K562 (cell line): ENCODE results near the gene LIPH. TPM values are rescaled to one million over a fixed set of nuclear protein-coding genes. Genes with fewer than 3 reads are reported as not detected.
A peak's percentile ranks its signal among the peaks of the same experiment; 100 is the strongest.
"Not testable (repeated sequence)": the region's sequence is repeated elsewhere in the genome, so short reads cannot be mapped to it uniquely, and the experiment has no call there.

Source experiments
- ATAC-seq: fragments of 200-7000 bp; cut with Tn5 transposase; 3 replicates; pipeline ENCODE4 v1.9.1; 2020; ENCODE audit warnings: moderate library complexity
- BruUV-seq: library from RNA; stranded (reverse); fragments of 400-500 nt; replicated peaks from 2 replicates; lab custom pipeline; 2021; lab: Mats Ljungman, UMichigan
- CTCF ChIA-PET: fragments of 300-600 bp; formaldehyde crosslinking; extraction: SDS; loops from one replicate; lab custom pipeline; 2021; ENCODE audit warnings: low intra/inter-chr PET ratio; lab: Yijun Ruan, JAX
- POLR2A ChIA-PET: fragments of 300-600, 350-650 bp; sonication (Branson Sonifier 250); formaldehyde crosslinking; extraction: SDS; loops from one replicate; lab custom pipeline; 2021; ENCODE audit warnings: antibody characterized with exemption, inconsistent platforms; lab: Yijun Ruan, JAX
- DNase-seq, 4 experiments: peaks; one replicate each; pipeline versions ENCODE4 v3.0.0 to v3.0.0-alpha.2; 2011 to 2018; ENCODE audit warnings: low spot score in 3 of 4, mixed read lengths in 3 of 4; ENCODE audit errors: extremely low read depth in 1 of 4
- FAIRE-seq: peaks from 2 replicates; lab custom pipeline; 2011; peaks lifted over from hg19 to GRCh38; lab: Jason Lieb, UNC
- H2AFZ ChIP-seq: 2 replicates; pipeline ENCODE4 v1.6.0; 2011; ENCODE audit warnings: low read depth, low read length, control low read depth, inconsistent platforms
- H3K27ac ChIP-seq: fragments of 200-600 bp; 3 replicates; pipeline ENCODE4 v1.8.0; 2011; ENCODE audit warnings: low read depth, mild to moderate bottlenecking, control low read depth, inconsistent platforms, low read length, moderate library complexity, mixed read lengths; ENCODE audit errors: extremely low read depth
- H3K27me3 ChIP-seq, 2 experiments: fragments of 300-600 bp in 1 of 2; 2 replicates in 1 of 2; 3 replicates in 1 of 2; pipeline versions ENCODE4 v1.6.0 to v1.8.0; 2011; ENCODE audit warnings: inconsistent platforms in 2 of 2, low read length in 2 of 2, mild to moderate bottlenecking in 1 of 2, mixed read lengths in 1 of 2, moderate library complexity in 1 of 2; ENCODE audit not compliant: control insufficient read depth in 2 of 2, insufficient read depth in 2 of 2
- H3K36me3 ChIP-seq: fragments of 300-600 bp; 3 replicates; pipeline ENCODE4 v1.8.0; 2011; ENCODE audit warnings: mild to moderate bottlenecking, low read length, inconsistent platforms; ENCODE audit not compliant: control insufficient read depth, insufficient read depth
- H3K4me1 ChIP-seq, 2 experiments: fragments of 200-600 bp in 1 of 2; replicated peaks in 1 of 2; 2 replicates in 1 of 2; 3 replicates in 1 of 2; pipeline versions ENCODE4 v1.5.1 to v1.8.0; 2011; ENCODE audit warnings: inconsistent platforms in 2 of 2, low read length in 2 of 2, mild to moderate bottlenecking in 1 of 2, mixed read lengths in 1 of 2, moderate library complexity in 1 of 2; ENCODE audit not compliant: control insufficient read depth in 2 of 2, insufficient read depth in 2 of 2
- H3K4me2 ChIP-seq: 2 replicates; pipeline ENCODE4 v1.6.1; 2011; ENCODE audit warnings: low read length, control low read depth, inconsistent platforms, mixed read lengths; ENCODE audit not compliant: insufficient read depth
- H3K4me3 ChIP-seq: fragments of 200-600 bp; sonication (generic), shearing (Covaris generic); 2 replicates; pipeline ENCODE4 v1.5.1; 2016; ENCODE audit warnings: control low read depth, inconsistent platforms
- H3K79me2 ChIP-seq: fragments of 200-600 bp; 3 replicates; pipeline ENCODE4 v1.8.0; 2011; ENCODE audit warnings: low read length, inconsistent platforms; ENCODE audit not compliant: control insufficient read depth, insufficient read depth
- H3K9ac ChIP-seq, 2 experiments: 2 replicates each; pipeline versions ENCODE4 v1.6.0 to v1.6.1; 2011; ENCODE audit warnings: low read depth in 2 of 2, low read length in 2 of 2, control low read depth in 1 of 2, inconsistent platforms in 1 of 2, mild to moderate bottlenecking in 1 of 2, mixed read lengths in 1 of 2; ENCODE audit not compliant: insufficient read depth in 1 of 2
- H3K9me1 ChIP-seq: one replicate; pipeline ENCODE4 v1.6.0; 2011; ENCODE audit warnings: inconsistent platforms, mild to moderate bottlenecking, low read length, moderate library complexity; ENCODE audit not compliant: control insufficient read depth, insufficient read depth
- H3K9me3 ChIP-seq: replicated peaks from 2 replicates; pipeline ENCODE4 v1.5.1; 2011; ENCODE audit warnings: low read depth, low read length, inconsistent platforms; ENCODE audit not compliant: control insufficient read depth, insufficient read depth
- H4K20me1 ChIP-seq: replicated peaks from 2 replicates; pipeline ENCODE4 v1.6.1; 2011; ENCODE audit warnings: low read length, inconsistent platforms, mixed read lengths; ENCODE audit not compliant: control insufficient read depth, insufficient read depth
- BRD4 ChIP-seq: fragments of 200-600 bp; sonication (generic); IDR thresholded peaks from 2 replicates; pipeline ENCODE4 v1.6.1; 2017; ENCODE audit warnings: inconsistent platforms
- GABPA ChIP-seq: fragments of 200-800 bp; sonication (Bioruptor generic); conservative IDR thresholded peaks from 2 replicates; pipeline ENCODE4 v1.6.1; 2016; ENCODE audit warnings: low read depth, missing genetic modification characterization, missing compliant biosample characterization
- ILF3 ChIP-seq: fragments of 450-650 bp; IDR thresholded peaks from 2 replicates; pipeline ENCODE4 v1.6.1; 2018; ENCODE audit warnings: antibody characterized with exemption, mild to moderate bottlenecking, moderate library complexity, borderline replicate concordance
- SRF ChIP-seq, 2 experiments: fragments of 250-450, 450-650 bp in 1 of 2; sonication (Bioruptor Pico) in 1 of 2; sonication (generic) in 1 of 2; formaldehyde crosslinking; IDR thresholded peaks; 2 replicates each; pipeline versions ENCODE4 v1.5.0 to v1.5.1; 2020 to 2022; ENCODE audit warnings: mild to moderate bottlenecking in 1 of 2, missing genetic modification reagents in 1 of 2
- YY1 ChIP-seq, 3 experiments: IDR thresholded peaks; 2 replicates each; pipeline ENCODE4 v1.6.1; 2011; ENCODE audit warnings: low read length in 2 of 3, mild to moderate bottlenecking in 2 of 3, moderate library complexity in 2 of 3, borderline replicate concordance in 1 of 3, control low read depth in 1 of 3, low read depth in 1 of 3; ENCODE audit not compliant: insufficient read depth in 3 of 3, insufficient replicate concordance in 2 of 3, control insufficient read depth in 1 of 3, insufficient read length in 1 of 3; ENCODE audit errors: extremely low read depth in 1 of 3
- WGBS: fragments of 100-300 bp; shearing (Covaris generic); methylation state at CpG from one replicate; pipeline ENCODE4 v1.1.6; 2016; ENCODE audit warnings: low coverage, mixed read lengths; ENCODE audit not compliant: insufficient coverage; ENCODE audit errors: missing lambda C conversion rate; 5-methylcytosine and 5-hydroxymethylcytosine counted together
- in situ Hi-C: fragments of 300-500 bp; cut with MboI; formaldehyde crosslinking; loops from 4 replicates; pipeline ENCODE4 v1.15.0; 2018; ENCODE audit warnings: inconsistent platforms, mixed read lengths
- intact Hi-C: fragments of 100-400 bp; cut with micrococcal nuclease; formaldehyde crosslinking; loops from 2 replicates; pipeline ENCODE4 v1.14.2; 2022
- polyA plus RNA-seq, 8 experiments: library from polyadenylated mRNA; depleted of rRNA in 4 of 8; stranded (reverse) in 5 of 8; unstranded in 3 of 8; fragments of >200 nt; fragmentation: Nextera tagmentation in 2 of 8; fragmentation: Illumina TruSeq in 1 of 8; extraction: Ambion mirVana in 2 of 8; extraction: Trizol in 1 of 8; gene quantifications; 2 replicates each; pipeline versions ENCODE4 v1.2.1 to v1.2.3, GENCODE V29; 2011 to 2014; ENCODE audit warnings: inconsistent platforms in 1 of 8, missing spikeins in 1 of 8
- total RNA-seq, 7 experiments: library from RNA; depleted of rRNA in 6 of 7; stranded (reverse); fragments of >200 nt in 6 of 7; fragmentation: Illumina TruSeq in 2 of 7; extraction: Trizol in 2 of 7; gene quantifications; 2 replicates each; pipeline versions ENCODE4 v1.2.1 to v1.2.3, GENCODE V29; 2011 to 2021; ENCODE audit warnings: low replicate concordance in 1 of 7
- TF ChIP-seq, protein P1 (sequence below): sonication (generic); formaldehyde crosslinking; IDR thresholded peaks from 2 replicates; pipeline ENCODE4 v1.9.0; 2022; ENCODE audit warnings: mild to moderate bottlenecking, missing genetic modification reagents

LIPH gene
- total and polyA plus RNA-seq, 9 of the 15 experiments (the other 6 are each of a cell fraction or from before 2014, with no cell fraction given) = 0.73 to 1.8 (median 1.3) TPM

DNA sequence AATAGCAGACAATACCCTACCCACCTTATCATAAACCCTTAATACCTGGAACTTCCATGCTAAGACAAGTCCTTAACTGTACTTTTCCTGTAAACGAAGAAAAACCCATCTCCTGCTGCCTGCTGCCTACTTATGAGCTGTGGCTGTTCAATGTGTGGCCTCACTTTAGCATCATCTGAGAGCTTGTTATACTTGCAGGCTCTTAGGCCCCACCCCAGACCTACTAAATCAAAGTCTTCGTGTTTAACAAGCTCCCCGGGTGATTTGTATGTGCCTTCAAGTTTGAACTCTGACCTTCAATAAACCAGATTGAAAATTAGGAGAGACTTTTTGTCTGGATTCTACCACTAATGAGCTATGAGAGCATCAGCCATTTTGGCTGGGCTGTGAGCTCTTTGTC lies 82.8 kb downstream of the LIPH start:
- intact Hi-C loops = no loop called here
- H3K9me1 ChIP-seq = no peaks in the 10 kb centered on the region
- 41% methylated on average over 3 of the region's 3 CpGs for WGBS
- DNase-seq = no peak
- POLR2A ChIA-PET = interaction anchor here (0.5 to 1.4 kb wide), 7 partner anchors 9 to 222 kb away, joined by 3 to 4 read pairs (median 3); no protein-coding TSS in a partner anchor
- H3K4me1 ChIP-seq = peaks cover 11 to 31% of the 10 kb centered on the region in 2 experiments
- no peak for ATAC-seq
- H2AFZ ChIP-seq = no peak overlapping the region; the same call in 1 of the 2 replicates
- in situ Hi-C loops = no loop called here
- no TSS peak for BruUV-seq
- H3K4me3 ChIP-seq = no peak overlapping the region
- no peaks in the 10 kb centered on the region for H3K27me3 ChIP-seq
- H3K27ac ChIP-seq = no peak overlapping the region
- CTCF ChIA-PET = no interaction called here
- no peaks in the 10 kb centered on the region; the same call in 2 of the 3 replicates for H3K79me2 ChIP-seq
- FAIRE-seq = no peak
- TF ChIP-seq BRD4 = no peak
- no peak for TF ChIP-seq SRF (CRISPR knock-in tag; IDR thresholded peaks at IDR 0.05)
- TF ChIP-seq, protein P1, sequence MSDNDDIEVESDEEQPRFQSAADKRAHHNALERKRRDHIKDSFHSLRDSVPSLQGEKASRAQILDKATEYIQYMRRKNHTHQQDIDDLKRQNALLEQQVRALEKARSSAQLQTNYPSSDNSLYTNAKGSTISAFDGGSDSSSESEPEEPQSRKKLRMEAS = no peak
- TF ChIP-seq ILF3 = no peak
- no peak for TF ChIP-seq GABPA (tag)
- peak in 1 of 3 experiments; percentile 22 for TF ChIP-seq YY1 (IDR thresholded peaks at IDR 0.05; ENCODE audit: borderline replicate concordance in 1 of 3, control insufficient read depth in 1 of 3, extremely low read depth in 1 of 3, insufficient read depth in 3 of 3, insufficient read length in 1 of 3, insufficient replicate concordance in 2 of 3, low read depth in 1 of 3, low read length in 2 of 3)
- H3K9me3 ChIP-seq = no peaks in the 10 kb centered on the region
- H3K9ac ChIP-seq = no peak overlapping the region
- H4K20me1 ChIP-seq = no peaks in the 10 kb centered on the region
- H3K4me2 ChIP-seq = no peak overlapping the region
- H3K36me3 ChIP-seq = no peaks in the 10 kb centered on the region; the same call in 2 of the 3 replicates

GRCh38 chr3:185466123-185466522 lies 86.3 kb downstream of the LIPH start:
- BruUV-seq = not testable (repeated sequence)

More at GRCh38 chr3:185466123-185466522, 86.3 kb downstream of the LIPH start:
- ATAC-seq, H3K4me3 ChIP-seq, in situ Hi-C loops, intact Hi-C loops, H4K20me1 ChIP-seq, DNase-seq, H3K36me3 ChIP-seq, CTCF ChIA-PET, H3K4me2 ChIP-seq, FAIRE-seq, H3K9ac ChIP-seq, H3K9me3 ChIP-seq, H3K27ac ChIP-seq, H3K9me1 ChIP-seq, H3K27me3 ChIP-seq, H3K79me2 ChIP-seq, H2AFZ ChIP-seq: not testable (repeated sequence)
- H3K4me1 ChIP-seq = peaks cover 0 to 15% of the 10 kb centered on the region in 2 experiments; a peak in 3 of 5 replicates
- 44% methylated on average over 3 of the region's 5 CpGs for WGBS
- POLR2A ChIA-PET = interaction anchor here (0.8 to 0.9 kb wide), 2 partner anchors 10 to 17 kb away, joined by 3 read pairs; no protein-coding TSS in a partner anchor
